Right cardiac atrium (tissue), 5 donors: ENCODE measurements around the gene FARP1. TPM values are rescaled to one million over a fixed set of nuclear protein-coding genes. Genes with fewer than 3 reads are reported as not detected.

Experiments
- ATAC-seq, 2 donors: fragments of 200-7000 bp; cut with Tn5 transposase; one replicate each; pipeline versions ENCODE4 v1.8.0 to v1.9.1; 2020; ENCODE audit warnings: moderate library complexity in 2 of 2, mild to moderate bottlenecking in 1 of 2
- DNase-seq, 3 donors: peaks; one replicate each; pipeline ENCODE4 v3.0.0-alpha.2; 2020
- H3K27ac ChIP-seq: one replicate; pipeline ENCODE4 v1.5.1; 2013; ENCODE audit warnings: mild to moderate bottlenecking, low read length, control low read depth, moderate library complexity
- H3K27me3 ChIP-seq: one replicate; pipeline ENCODE4 v1.6.1; 2013; ENCODE audit not compliant: control insufficient read depth, insufficient read depth
- H3K4me1 ChIP-seq: one replicate; pipeline ENCODE4 v1.6.1; 2013; ENCODE audit warnings: low read length; ENCODE audit not compliant: control insufficient read depth, insufficient read depth
- H3K4me3 ChIP-seq: one replicate; pipeline ENCODE4 v1.5.1; 2013; ENCODE audit warnings: low read length, control low read depth
- H3K9me3 ChIP-seq: one replicate; pipeline ENCODE4 v1.6.1; 2013; ENCODE audit warnings: low read length; ENCODE audit not compliant: control insufficient read depth
- WGBS: extraction: QIAGEN DNeasy Blood & Tissue Kit; methylation state at CpG from one replicate; pipeline ENCODE4 v1.1.7; 2013; 5-methylcytosine and 5-hydroxymethylcytosine counted together
- intact Hi-C, 4 donors: fragments of 100-400 bp; cut with DNase I; formaldehyde crosslinking; loops; one replicate each; pipeline versions ENCODE4 v1.11.0 to v1.14.0; 2022 to 2023
- polyA plus RNA-seq: library from polyadenylated mRNA; stranded (reverse); fragments of 200-250 nt; gene quantifications from one replicate; pipeline ENCODE4 v1.2.3, GENCODE V29; 2013
- total RNA-seq, 4 donors: library from RNA; stranded (reverse); fragmentation: NEBNext Ultra II Directional; extraction: Animal tissue kit (Norgen Biotek cat#: 25700); gene quantifications; one replicate each; pipeline ENCODE4 v1.2.1, GENCODE V29; 2021
- donor health status: healthy with polysubstance abuse.
- donor health status: DM: no; HTN: yes; CAD: no.
- donor health status: DM: no; HTN: no; CAD: no.
- donor health status: DM: no; HTN: yes; CAD: no; lungs with severe emphysema.
- donor health status: DM: yes; HTN: yes; CAD: no.

FARP1 gene
- total and polyA plus RNA-seq, 5 donors: 8.3 to 27.6 (median 22.7) TPM

GRCh38 chr13:98327371-98328270 lies 184.7 kb downstream of the FARP1 start:
- intact Hi-C loops: no loop called here
- no peaks in the 10 kb centered on the region for H3K9me3 ChIP-seq
- DNase-seq: no peak
- peaks cover 10% of the 10 kb centered on the region for H3K4me1 ChIP-seq
- H3K27ac ChIP-seq: no peak overlapping the region
- H3K27me3 ChIP-seq: no peaks in the 10 kb centered on the region
- 62% methylated on average over 10 of the region's 10 CpGs for WGBS
- H3K4me3 ChIP-seq: no peak overlapping the region
- peak in 1 of 2 donors; percentile 62 for ATAC-seq

GRCh38 chr13:98328511-98328910 lies 185.6 kb downstream of the FARP1 start:
- ATAC-seq (no peak), DNase-seq (no peak)
- Histone ChIP-seq H3K4me1 (peaks cover 10% of the 10 kb centered on the region), H3K27ac (no peak overlapping the region), H3K9me3 (no peaks in the 10 kb centered on the region), H3K27me3 (no peaks in the 10 kb centered on the region), H3K4me3 (no peak overlapping the region)
- 90% methylated on average over 8 of the region's 8 CpGs for WGBS
- intact Hi-C loops: no loop called here

DNA sequence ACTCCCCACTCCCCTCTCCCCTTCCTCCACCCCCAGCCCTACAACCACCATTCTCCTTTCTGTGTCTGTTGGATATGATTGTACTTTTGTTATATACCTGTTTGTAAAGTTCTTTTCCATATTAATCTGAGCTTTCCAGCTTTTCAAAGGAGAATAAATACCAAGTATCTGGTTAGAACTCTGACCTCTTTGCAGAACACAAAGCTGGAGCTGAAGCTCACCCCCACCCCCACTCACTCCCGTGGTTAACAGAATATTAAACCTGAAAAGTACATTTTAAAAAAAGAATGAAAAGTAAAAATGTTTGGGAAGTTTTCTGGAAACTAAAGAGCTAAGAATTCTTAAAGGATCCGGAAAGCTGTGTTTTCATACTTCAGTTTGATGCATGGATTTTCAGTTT lies 189.3 kb downstream of the FARP1 start:
- ATAC-seq (no peak), DNase-seq (no peak)
- H3K27me3 ChIP-seq: no peaks in the 10 kb centered on the region
- H3K4me1 ChIP-seq: peaks cover 7% of the 10 kb centered on the region
- intact Hi-C loops: no loop called here
- no peak overlapping the region for H3K27ac ChIP-seq
- H3K9me3 ChIP-seq: no peaks in the 10 kb centered on the region
- H3K4me3 ChIP-seq: no peak overlapping the region
- 93% methylated on average over 2 of the region's 2 CpGs for WGBS

- DNase-seq (no peak), ATAC-seq (no peak)
- no peak overlapping the region for H3K4me3 ChIP-seq
- WGBS: 95% methylated on average over 5 of the region's 5 CpGs
- H3K27me3 ChIP-seq: no peaks in the 10 kb centered on the region
- H3K9me3 ChIP-seq: no peaks in the 10 kb centered on the region
- no peak overlapping the region for H3K27ac ChIP-seq
- peaks cover 5% of the 10 kb centered on the region for H3K4me1 ChIP-seq
- intact Hi-C loops: no loop called here
Observed at GRCh38 chr13:98332691-98333090, 189.8 kb downstream of the FARP1 start.

- Histone ChIP-seq H3K9me3 (no peaks in the 10 kb centered on the region), H3K4me3 (no peak overlapping the region), H3K4me1 (no peaks in the 10 kb centered on the region), H3K27me3 (no peaks in the 10 kb centered on the region), H3K27ac (no peak overlapping the region)
- DNase-seq (no peak), ATAC-seq (no peak)
- WGBS: 80% methylated on average over 12 of the region's 12 CpGs
- intact Hi-C loops: no loop called here
Observed at GRCh38 chr13:98333486-98333885, 190.6 kb downstream of the FARP1 start.

DNA sequence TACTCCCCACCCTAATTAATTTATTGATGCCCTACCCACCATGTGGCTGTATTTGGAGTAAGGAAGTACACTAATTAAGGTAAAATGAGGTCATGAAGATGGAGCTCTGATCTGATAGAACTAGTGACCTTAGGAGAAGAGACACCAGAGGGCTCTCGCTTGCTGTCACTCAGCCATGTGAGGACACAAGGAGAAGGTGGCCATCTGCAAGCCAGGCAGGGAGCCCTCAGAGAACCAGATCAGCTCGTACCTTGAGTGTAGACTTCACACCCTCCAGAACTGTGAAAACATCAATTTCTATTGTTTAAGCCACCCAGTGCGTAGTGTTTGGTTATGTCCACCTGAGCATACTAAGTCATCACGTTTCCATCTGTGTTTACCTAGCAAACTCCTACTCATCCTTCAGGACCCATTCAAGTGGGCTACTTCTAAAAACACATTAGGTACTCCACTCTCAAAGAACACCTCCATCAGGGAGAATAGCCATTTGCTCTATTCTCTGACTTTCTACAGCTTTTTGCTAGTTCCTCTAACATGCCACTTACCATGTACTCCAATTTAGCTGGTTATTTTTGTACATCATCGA lies 191.8 kb downstream of the FARP1 start:
- intact Hi-C loops: no loop called here
- ATAC-seq: no peak
- DNase-seq: no peak
- Histone ChIP-seq H3K27ac (no peak overlapping the region), H3K4me1 (no peaks in the 10 kb centered on the region), H3K9me3 (no peaks in the 10 kb centered on the region), H3K27me3 (no peaks in the 10 kb centered on the region), H3K4me3 (no peak overlapping the region)
- 98% methylated on average over 5 of the region's 5 CpGs for WGBS

GRCh38 chr13:98335721-98336120 lies 192.8 kb downstream of the FARP1 start:
- H3K27ac ChIP-seq: no peak overlapping the region
- no peak for DNase-seq
- intact Hi-C loops: no loop called here

GRCh38 chr13:98338310-98338709 lies 195.4 kb downstream of the FARP1 start:
- Histone ChIP-seq H3K4me3 (no peak overlapping the region), H3K27me3 (no peaks in the 10 kb centered on the region), H3K9me3 (no peaks in the 10 kb centered on the region), H3K4me1 (no peaks in the 10 kb centered on the region), H3K27ac (no peak overlapping the region)
- 88% methylated on average over 5 of the region's 5 CpGs for WGBS
- ATAC-seq (no peak), DNase-seq (no peak)
- intact Hi-C loops: no loop called here

More at GRCh38 chr13:98335721-98336120, 192.8 kb downstream of the FARP1 start:
- Histone ChIP-seq H3K4me3 (no peak overlapping the region), H3K9me3 (no peaks in the 10 kb centered on the region), H3K27me3 (no peaks in the 10 kb centered on the region), H3K4me1 (no peaks in the 10 kb centered on the region)
- no peak for ATAC-seq
- 89% methylated on average over 4 of the region's 4 CpGs for WGBS

DNA sequence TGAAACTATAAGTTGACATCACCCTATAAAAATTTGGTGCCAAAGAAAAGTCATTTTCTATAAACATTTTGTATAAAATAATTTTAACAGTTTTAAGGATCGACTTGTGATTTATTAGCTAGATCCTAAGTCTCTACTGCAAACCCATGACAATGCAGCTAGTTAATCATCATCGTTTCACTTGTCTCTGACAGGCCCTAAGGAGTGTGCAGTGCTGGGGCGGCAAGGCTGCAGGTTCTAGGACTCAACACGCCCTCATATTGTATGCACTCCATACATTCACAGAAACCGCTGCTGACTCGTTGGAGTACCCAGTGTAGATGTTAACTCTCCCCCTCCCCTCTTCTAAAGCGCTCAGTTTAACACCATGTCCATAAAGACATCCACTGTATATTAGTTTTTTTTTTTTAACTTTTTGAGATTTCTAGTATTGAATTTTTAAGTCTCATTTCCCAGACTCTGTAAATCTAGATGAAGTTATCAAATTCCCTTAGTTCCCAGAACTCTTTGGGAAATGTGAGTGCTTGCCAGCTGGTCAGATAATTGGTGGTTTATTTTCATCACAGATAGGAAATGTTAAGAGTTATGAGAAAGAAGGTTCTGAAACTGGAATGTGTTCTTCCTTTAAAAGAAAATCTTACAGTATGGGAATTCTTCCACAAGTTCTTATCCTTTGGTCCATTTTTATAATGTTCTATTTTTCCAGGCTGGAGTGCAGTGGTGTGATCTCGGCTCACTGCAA lies 197.0 kb downstream of the FARP1 start:
- H3K27me3 ChIP-seq: no peaks in the 10 kb centered on the region
- no peak overlapping the region for H3K4me3 ChIP-seq
- no peak for DNase-seq
- no peaks in the 10 kb centered on the region for H3K9me3 ChIP-seq
- H3K27ac ChIP-seq: no peak overlapping the region
- no peak for ATAC-seq
- H3K4me1 ChIP-seq: no peaks in the 10 kb centered on the region
- intact Hi-C loops: no loop called here
- 76% methylated on average over 8 of the region's 8 CpGs for WGBS

GRCh38 chr13:98342953-98343352 lies 200.1 kb downstream of the FARP1 start:
- no peaks in the 10 kb centered on the region for H3K9me3 ChIP-seq
- H3K4me3 ChIP-seq: no peak overlapping the region
- ATAC-seq (no peak), DNase-seq (no peak)
- intact Hi-C loops: no loop called here
- no peak overlapping the region for H3K27ac ChIP-seq
- no peaks in the 10 kb centered on the region for H3K27me3 ChIP-seq
- 90% methylated on average over 4 of the region's 4 CpGs for WGBS
- no peaks in the 10 kb centered on the region for H3K4me1 ChIP-seq

- H3K4me1 ChIP-seq: no peaks in the 10 kb centered on the region
- no peak overlapping the region for H3K27ac ChIP-seq
- intact Hi-C loops: no loop called here
- no peak overlapping the region for H3K4me3 ChIP-seq
- 87% methylated on average over 10 of the region's 10 CpGs for WGBS
- DNase-seq (no peak), ATAC-seq (no peak)
- no peaks in the 10 kb centered on the region for H3K27me3 ChIP-seq
- no peaks in the 10 kb centered on the region for H3K9me3 ChIP-seq
Observed at GRCh38 chr13:98343461-98343860, 200.6 kb downstream of the FARP1 start.
